ENCODE results near the gene CIDEC. TPM values are rescaled to one million over a fixed set of nuclear protein-coding genes. Genes with fewer than 3 reads are reported as not detected.

CIDEC gene, protein sequence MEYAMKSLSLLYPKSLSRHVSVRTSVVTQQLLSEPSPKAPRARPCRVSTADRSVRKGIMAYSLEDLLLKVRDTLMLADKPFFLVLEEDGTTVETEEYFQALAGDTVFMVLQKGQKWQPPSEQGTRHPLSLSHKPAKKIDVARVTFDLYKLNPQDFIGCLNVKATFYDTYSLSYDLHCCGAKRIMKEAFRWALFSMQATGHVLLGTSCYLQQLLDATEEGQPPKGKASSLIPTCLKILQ
- under 1 TPM in 1 of 2 donors, not detected in 1; 0.42 TPM for total RNA-seq

DNA sequence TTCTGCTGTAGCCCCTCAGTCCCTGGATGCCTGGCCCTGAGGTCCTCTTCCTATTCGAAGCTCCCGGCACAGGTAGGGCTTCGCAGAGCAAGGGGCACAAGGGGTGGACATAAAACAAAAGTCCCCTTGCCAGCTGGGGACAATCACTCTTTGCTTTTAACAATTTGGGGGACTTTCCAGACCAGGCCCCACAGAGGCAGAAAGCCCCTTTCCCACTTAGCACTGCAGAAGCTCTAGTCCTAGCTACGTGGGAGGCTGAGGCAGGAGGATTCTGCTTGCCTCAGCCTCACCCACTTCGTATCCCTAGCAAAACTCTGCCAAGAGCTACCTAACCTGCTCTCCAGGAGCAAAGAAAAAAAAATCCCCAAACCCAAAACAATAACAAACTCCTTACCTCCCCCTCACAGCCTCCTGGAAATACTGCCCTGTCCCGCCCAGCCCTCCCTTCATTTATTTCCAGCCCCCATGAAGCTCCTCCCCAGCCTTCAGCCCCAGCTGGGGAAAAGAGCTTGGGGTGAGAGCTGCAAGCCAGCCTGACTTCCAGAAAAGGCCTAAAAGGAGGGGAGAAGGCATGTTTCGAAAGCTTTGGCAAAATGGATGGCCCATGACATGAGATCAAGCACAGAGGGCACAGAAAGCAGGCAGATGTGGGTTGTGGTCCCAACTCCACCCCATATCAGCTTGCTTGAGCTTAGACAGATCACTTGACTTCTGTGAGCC lies at the start of gene CIDEC:
Gene CIDEC, minus strand, starts transcription at position 424 of the 720 bp plus-strand sequence. CDS start 1,767 bp downstream, outside the sequence.
- no peaks in the 10 kb centered on the region for H3K9me3 Mint-ChIP-seq
- ATAC-seq (replicated peaks) = no peak
- no peak within 1 kb of the TSS for H3K27ac Mint-ChIP-seq
- no peak within 1 kb of the TSS for H3K4me3 Mint-ChIP-seq
- no peaks in the 10 kb centered on the region for H3K36me3 Mint-ChIP-seq (ENCODE audit: low read depth)
- H3K27me3 Mint-ChIP-seq = no peaks in the 10 kb centered on the region
- H3K4me1 Mint-ChIP-seq = no peaks in the 10 kb centered on the region

DNA sequence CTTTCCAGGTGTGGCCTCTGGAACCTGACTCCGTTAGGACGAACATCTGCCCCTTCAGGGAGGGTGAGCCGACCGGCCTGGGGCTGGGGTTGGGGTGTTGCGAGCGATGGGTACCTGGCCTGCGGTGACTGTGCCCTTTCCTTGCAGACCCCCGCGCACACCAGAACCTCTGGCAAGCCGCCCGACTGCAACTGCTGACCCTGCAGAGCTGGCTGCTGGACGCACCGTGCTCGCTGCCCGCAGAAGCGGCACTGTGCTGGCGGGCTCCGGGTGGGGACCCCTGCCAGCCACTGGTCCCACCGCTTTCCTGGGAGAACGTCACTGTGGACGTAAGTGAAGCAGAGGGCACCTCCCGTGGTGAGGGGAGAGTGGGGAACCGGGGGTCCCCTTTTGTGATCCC lies 48.1 kb upstream of the CIDEC start:
- H3K9me3 Mint-ChIP-seq = no peaks in the 10 kb centered on the region
- H3K4me1 Mint-ChIP-seq = no peaks in the 10 kb centered on the region
- no peak for ATAC-seq (replicated peaks)

DNA sequence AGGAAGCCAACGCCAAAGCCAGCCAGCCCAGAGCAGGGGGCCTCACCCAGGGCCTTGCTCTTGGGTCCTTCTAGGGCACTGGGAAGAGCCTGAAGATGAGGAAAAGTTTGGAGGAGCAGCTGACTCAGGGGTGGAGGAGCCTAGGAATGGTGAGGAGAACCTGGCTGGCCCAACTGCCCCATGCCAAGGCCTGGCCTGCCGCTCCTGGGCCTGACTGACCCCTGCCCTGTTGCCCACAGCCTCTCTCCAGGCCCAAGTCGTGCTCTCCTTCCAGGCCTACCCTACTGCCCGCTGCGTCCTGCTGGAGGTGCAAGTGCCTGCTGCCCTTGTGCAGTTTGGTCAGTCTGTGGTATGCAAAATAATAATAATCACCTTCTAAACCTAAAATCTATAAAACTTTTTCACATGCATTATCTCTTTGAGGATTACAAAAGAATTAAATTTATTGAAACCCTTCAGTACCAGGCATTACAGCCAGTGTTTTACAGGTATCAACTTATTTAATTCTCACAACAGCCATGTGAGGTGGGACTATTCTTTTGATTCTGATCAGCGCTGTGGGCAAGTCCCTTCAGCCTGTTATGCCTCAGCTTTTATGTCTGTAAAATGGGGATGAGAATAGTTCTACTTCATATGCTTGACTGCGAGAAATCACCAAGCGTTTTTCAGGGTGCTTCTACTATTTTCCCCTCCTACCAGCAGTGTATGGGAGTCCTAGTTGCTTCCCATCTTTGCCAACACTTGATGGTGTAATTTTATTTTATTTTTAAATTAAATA lies 38.4 kb upstream of the CIDEC start:
- Mint-ChIP-seq H3K36me3 (ENCODE audit: low read depth) (no peaks in the 10 kb centered on the region), H3K27ac (no peak overlapping the region), H3K9me3 (no peaks in the 10 kb centered on the region), H3K4me1 (peaks cover 4% of the 10 kb centered on the region), H3K27me3 (no peaks in the 10 kb centered on the region), H3K4me3 (no peak overlapping the region)
- ATAC-seq (replicated peaks) = no peak

More for the DNA sequence above, 48.1 kb upstream of the CIDEC start:
- Mint-ChIP-seq H3K4me3 (no peak overlapping the region), H3K36me3 (ENCODE audit: low read depth) (no peaks in the 10 kb centered on the region), H3K27me3 (no peaks in the 10 kb centered on the region), H3K27ac (no peak overlapping the region)

DNA sequence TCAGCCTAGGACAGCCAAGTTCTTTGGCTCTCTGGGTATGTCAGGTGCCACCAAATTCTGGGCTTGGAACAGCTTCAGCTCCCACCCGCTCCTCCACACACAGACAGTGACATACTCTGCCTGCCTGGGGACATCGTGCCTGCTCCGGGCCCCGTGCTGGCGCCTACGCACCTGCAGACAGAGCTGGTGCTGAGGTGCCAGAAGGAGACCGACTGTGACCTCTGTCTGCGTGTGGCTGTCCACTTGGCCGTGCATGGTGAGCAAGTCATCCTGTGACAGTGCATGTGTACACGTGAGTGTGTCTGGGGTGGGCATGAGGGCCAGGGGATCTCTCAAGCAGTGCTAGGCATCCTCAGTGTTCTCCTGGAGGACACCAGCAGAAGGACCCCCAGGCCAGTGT lies 37.8 kb upstream of the CIDEC start:
- no peak for ATAC-seq (replicated peaks)
- Mint-ChIP-seq H3K4me1 (peaks cover 4% of the 10 kb centered on the region), H3K36me3 (ENCODE audit: low read depth) (no peaks in the 10 kb centered on the region), H3K9me3 (no peaks in the 10 kb centered on the region), H3K27me3 (no peaks in the 10 kb centered on the region), H3K27ac (no peak overlapping the region), H3K4me3 (no peak overlapping the region)

DNA sequence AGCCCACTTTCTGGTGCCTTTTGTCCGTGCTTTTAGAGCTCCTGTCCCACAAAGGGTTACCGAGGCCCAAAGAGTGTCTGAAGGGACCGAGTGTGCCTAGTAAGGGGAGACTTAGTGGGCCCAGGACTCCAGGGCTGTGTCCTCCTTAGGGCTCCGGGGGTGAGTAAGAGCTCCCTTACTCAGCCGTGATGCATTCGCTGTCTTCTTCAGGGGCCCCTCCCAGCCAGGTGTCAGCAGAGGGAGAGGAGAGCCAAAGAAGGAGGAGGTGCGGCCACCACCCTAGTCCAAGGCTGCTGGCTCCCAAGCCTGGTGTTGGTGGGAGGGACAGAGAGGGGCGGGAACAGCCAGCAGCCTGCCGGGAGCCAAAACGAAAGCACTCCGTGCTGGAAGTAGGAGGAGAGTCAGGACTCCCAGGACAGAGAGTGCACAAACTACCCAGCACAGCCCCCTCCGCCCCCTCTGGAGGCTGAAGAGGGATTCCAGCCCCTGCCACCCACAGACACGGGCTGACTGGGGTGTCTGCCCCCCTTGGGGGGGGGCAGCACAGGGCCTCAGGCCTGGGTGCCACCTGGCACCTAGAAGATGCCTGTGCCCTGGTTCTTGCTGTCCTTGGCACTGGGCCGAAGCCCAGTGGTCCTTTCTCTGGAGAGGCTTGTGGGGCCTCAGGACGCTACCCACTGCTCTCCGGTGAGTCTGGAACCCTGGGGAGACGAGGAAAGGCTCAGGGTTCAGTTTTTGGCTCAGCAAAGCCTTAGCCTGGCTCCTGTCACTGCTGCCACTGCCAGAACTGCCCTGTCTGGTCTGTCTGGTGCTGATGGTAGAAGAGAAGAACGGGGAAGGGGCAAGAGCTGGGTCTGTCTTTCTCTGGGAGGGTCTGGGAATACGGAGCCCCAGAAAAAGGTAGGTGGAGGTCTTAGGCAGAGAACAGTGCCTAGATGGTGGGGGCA lies 37.0 kb upstream of the CIDEC start, which contains the start of gene IL17RC:
Gene IL17RC, plus strand, starts transcription at position 365 of the 947 bp plus-strand sequence. Its CDS starts 218 bp downstream, at position 583.
- Mint-ChIP-seq H3K36me3 (ENCODE audit: low read depth) (peaks cover 5% of the 10 kb centered on the region), H3K4me1 (peaks cover 10% of the 10 kb centered on the region), H3K9me3 (no peaks in the 10 kb centered on the region), H3K27ac (peak within 1 kb of the TSS; percentile 38), H3K27me3 (no peaks in the 10 kb centered on the region), H3K4me3 (peak within 1 kb of the TSS; percentile 69)
- peak; percentile 80 for ATAC-seq (replicated peaks)

DNA sequence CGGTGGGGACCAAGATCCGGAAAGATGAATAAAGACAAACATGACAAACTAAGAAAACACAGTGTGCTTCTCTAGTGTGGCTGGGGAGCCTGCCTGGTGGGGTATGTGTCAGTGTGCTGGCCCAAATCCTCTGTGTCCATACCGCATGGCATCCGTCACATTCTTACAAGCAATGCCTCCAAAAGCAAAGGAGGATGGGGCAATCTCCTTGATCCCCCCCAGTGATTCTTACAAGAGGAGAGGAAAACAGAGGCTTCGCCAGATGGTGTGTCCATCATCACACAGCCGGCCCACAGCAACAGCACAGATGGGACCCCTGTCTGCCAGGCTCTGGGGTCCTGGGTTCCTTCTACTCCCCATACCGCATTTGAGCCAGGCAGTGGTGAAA lies 36.3 kb upstream of the CIDEC start:
- ATAC-seq (replicated peaks) = no peak
- Mint-ChIP-seq H3K27ac (peak overlapping the region; percentile 38), H3K27me3 (no peaks in the 10 kb centered on the region), H3K36me3 (ENCODE audit: low read depth) (peaks cover 8% of the 10 kb centered on the region), H3K9me3 (no peaks in the 10 kb centered on the region), H3K4me1 (peaks cover 11% of the 10 kb centered on the region), H3K4me3 (peak overlapping the region; percentile 69)

DNA sequence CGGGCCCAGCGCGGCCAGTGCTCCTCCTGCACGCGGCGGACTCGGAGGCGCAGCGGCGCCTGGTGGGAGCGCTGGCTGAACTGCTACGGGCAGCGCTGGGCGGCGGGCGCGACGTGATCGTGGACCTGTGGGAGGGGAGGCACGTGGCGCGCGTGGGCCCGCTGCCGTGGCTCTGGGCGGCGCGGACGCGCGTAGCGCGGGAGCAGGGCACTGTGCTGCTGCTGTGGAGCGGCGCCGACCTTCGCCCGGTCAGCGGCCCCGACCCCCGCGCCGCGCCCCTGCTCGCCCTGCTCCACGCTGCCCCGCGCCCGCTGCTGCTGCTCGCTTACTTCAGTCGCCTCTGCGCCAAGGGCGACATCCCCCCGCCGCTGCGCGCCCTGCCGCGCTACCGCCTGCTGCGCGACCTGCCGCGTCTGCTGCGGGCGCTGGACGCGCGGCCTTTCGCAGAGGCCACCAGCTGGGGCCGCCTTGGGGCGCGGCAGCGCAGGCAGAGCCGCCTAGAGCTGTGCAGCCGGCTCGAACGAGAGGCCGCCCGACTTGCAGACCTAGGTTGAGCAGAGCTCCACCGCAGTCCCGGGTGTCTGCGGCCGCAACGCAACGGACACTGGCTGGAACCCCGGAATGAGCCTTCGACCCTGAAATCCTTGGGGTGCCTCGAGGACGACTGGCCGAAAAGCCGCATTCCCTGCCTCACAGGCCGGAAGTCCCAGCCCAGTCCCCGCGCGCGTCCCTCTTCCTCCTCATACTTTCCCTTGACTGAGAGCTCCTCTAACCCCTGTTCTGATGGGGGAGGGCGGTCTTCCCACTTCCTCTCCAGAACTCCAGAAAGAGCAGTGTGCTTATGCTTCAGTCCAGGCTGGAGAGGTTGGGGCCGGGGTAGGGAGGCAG lies 35.4 kb upstream of the CIDEC start:
- no peaks in the 10 kb centered on the region for H3K27me3 Mint-ChIP-seq
- H3K27ac Mint-ChIP-seq = no peak overlapping the region
- peaks cover 12% of the 10 kb centered on the region for H3K36me3 Mint-ChIP-seq (ENCODE audit: low read depth)
- peak overlapping the region; percentile 69 for H3K4me3 Mint-ChIP-seq
- H3K4me1 Mint-ChIP-seq = peaks cover 11% of the 10 kb centered on the region
- no peaks in the 10 kb centered on the region for H3K9me3 Mint-ChIP-seq
- peak; percentile 48 for ATAC-seq (replicated peaks)

DNA sequence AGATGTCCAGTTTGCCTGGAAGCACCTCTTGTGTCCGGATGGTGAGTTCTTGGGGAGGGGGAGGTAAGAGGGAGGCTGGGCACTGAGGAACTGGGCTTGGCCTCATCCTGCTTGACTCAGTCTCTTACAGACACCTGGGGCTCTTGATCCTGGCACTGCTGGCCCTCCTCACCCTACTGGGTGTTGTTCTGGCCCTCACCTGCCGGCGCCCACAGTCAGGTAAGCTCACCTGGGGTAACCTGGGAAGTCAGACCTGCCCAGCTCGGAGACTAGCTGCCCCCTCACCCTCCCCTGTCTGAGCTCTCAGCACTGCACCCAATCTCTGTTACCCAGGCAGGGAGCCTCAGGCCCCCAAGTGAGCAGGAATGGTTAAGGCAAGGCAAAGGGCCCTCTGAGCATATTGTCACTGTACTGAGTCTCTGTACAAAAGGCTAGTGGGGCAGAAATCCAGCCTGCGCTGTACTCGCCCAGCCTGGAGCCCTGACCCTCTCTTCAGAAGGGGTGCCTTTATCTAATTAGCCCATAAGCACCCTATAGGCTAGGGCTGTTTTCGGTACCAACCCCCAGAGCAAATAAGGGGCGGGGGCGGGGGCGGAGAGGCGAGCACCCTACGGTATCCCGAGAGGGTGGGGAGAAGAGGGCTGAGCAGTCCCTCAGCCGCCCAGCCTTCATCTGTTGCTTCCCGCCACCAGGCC lies 34.7 kb upstream of the CIDEC start:
- Mint-ChIP-seq H3K27ac (no peak overlapping the region), H3K9me3 (no peaks in the 10 kb centered on the region), H3K4me3 (peak overlapping the region; percentile 26), H3K36me3 (ENCODE audit: low read depth) (peaks cover 15% of the 10 kb centered on the region), H3K27me3 (no peaks in the 10 kb centered on the region), H3K4me1 (peaks cover 15% of the 10 kb centered on the region)
- ATAC-seq (replicated peaks) = no peak

DNA sequence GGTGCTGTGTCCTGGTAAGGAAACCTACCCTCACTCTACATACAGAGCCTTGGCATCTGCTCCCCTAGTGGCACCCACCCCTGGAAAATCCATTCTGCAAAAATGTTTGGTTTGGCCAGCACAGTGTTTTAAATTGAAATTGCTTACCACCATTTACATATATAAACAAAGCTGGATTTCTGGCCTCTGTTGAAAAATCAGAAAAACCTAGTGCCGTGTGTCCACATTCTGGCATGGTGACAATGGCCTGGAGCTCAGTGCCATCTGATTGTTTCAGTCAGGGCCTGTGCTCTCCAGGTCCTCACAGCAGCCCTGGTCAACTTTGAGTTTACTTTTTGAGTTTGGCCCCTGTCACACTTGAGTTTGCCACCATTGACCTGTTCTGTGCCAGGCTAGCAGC lies 34.0 kb upstream of the CIDEC start:
- Mint-ChIP-seq H3K36me3 (ENCODE audit: low read depth) (peaks cover 19% of the 10 kb centered on the region), H3K9me3 (no peaks in the 10 kb centered on the region), H3K4me1 (peaks cover 22% of the 10 kb centered on the region), H3K27me3 (no peaks in the 10 kb centered on the region), H3K4me3 (no peak overlapping the region), H3K27ac (no peak overlapping the region)
- ATAC-seq (replicated peaks) = no peak

DNA sequence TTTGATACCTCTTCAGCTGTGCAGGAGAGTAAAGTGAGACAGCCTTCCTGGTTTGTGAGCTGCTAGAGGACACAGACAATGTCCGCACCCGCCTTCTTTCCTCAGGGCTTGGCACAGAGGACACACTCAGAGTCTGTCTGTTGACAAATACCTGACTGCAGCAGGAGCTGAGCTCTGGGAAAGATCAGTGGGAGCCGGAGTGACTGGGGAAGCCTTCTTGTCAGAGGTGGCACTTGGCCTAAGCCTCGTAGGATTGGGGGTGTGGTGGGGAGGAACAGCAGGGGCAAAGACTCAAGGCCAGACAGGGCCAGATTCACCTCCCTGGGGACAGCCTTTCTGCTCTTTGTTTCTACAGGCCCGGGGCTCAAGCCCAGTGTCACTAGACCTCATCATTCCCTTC lies 33.5 kb upstream of the CIDEC start:
- peaks cover 19% of the 10 kb centered on the region for H3K36me3 Mint-ChIP-seq (ENCODE audit: low read depth)
- H3K9me3 Mint-ChIP-seq = no peaks in the 10 kb centered on the region
- no peak overlapping the region for H3K4me3 Mint-ChIP-seq
- ATAC-seq (replicated peaks) = no peak
- H3K27me3 Mint-ChIP-seq = no peaks in the 10 kb centered on the region
- no peak overlapping the region for H3K27ac Mint-ChIP-seq
- H3K4me1 Mint-ChIP-seq = peaks cover 23% of the 10 kb centered on the region

DNA sequence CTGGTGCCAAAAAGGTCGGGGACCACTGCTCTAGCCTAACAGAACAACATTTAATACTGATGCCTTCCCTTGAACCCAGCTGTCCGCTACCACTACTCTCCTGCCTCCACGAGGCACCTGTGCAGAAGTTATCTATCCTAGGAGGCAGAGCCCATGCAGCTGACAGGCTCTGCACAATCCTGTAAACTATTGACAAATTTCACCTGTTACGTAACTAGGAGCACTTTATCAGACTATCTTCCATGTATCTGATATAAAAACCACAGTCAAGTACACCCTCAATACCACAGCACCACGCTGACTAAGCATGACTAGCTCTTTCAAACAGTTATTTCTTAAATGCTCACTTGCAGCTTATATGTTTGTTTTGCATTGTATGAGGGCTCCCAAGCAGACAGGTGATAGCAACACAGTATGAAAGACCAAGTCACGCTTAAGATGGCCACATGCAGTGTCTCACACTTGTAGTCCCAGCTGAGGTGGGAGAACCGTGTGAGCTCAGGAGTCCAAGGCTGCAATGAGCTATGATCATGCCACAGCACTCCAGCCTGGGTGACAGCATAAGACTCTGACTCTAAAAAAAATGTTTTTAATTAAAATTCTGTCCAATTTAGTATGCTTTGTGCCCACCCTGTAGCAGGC lies 32.4 kb upstream of the CIDEC start:
- ATAC-seq (replicated peaks) = peak; percentile 52
- peak overlapping the region; percentile 74 for H3K27ac Mint-ChIP-seq

DNA sequence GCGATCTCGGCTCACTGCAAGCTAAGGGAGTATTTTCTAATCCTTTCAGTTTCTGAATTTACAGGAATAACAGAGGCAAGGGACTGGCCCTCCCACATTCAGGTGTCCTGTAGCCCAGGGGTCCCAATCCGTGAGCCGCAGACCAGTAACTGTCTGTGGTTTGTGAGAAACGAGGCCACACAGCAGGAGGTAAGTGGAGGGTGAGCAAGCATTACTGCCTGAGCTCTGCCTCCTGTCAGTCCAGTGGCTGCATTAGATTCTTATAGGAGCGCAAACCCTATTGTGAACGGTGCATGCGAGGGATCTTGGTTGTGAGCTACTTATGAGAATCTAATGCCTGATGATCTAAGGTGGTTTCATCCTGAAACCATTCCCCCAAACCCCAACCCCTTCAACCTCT lies 31.8 kb upstream of the CIDEC start:
- no peak for ATAC-seq (replicated peaks)
- peaks cover 24% of the 10 kb centered on the region for H3K36me3 Mint-ChIP-seq (ENCODE audit: low read depth)
- H3K27ac Mint-ChIP-seq = peak overlapping the region; percentile 74
- no peaks in the 10 kb centered on the region for H3K27me3 Mint-ChIP-seq
- H3K4me3 Mint-ChIP-seq = peak overlapping the region; percentile 52
- no peaks in the 10 kb centered on the region for H3K9me3 Mint-ChIP-seq
- peaks cover 22% of the 10 kb centered on the region for H3K4me1 Mint-ChIP-seq

More for the DNA sequence above, 32.4 kb upstream of the CIDEC start:
- no peaks in the 10 kb centered on the region for H3K27me3 Mint-ChIP-seq
- H3K4me1 Mint-ChIP-seq = peaks cover 23% of the 10 kb centered on the region
- no peaks in the 10 kb centered on the region for H3K9me3 Mint-ChIP-seq
- peak overlapping the region; percentile 52 for H3K4me3 Mint-ChIP-seq
- H3K36me3 Mint-ChIP-seq (ENCODE audit: low read depth) = peaks cover 24% of the 10 kb centered on the region

Data from activated T-helper 17 cell treated with anti-CD3 and anti-CD28 coated beads, Interleukin-2, amount 50 U/mL, for 72 hours (primary cell).